ENCODE data around the gene TAL2.

The TAL2 gene

DNA sequence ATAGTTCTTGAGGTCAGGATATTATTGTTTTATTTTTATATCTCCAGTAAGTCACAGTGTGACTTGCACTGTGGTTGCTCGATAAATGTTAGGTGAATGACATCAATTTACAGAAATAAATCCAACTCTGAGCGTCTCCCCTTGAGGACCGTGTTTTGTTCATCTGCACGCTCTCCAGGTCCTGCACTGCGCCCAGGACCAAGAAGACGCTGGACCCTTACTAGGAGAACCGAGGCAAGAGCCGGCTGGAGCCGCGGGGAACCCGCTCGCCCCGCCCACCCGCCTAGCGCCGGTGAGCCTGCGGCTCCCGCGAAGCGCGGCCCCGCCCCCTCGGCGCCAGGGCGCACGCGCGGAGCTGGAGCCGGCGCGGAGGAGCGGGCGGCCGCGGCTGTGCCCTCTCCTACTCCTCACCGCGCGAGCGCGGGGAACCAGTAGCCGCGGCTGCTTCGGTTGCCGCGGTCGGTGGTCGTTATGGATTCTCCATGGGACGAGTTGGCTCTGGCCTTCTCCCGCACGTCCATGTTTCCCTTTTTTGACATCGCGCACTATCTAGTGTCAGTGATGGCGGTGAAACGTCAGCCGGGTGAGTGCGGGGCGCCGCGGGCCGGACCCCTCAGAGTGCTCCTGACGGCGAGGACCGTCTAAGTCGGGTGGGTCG is 32.1 kb downstream of the TAL2 start, which contains the start of gene TMEM38B:
TSS of gene TMEM38B (plus strand) at position 352 of the 658 bp plus-strand sequence. CDS start at position 472, 120 bp downstream.
- H3K4me3 ChIP-seq (replicated peaks; ENCODE audit: low read depth, low read length): peak within 1 kb of the TSS; percentile 74
- TF ChIP-seq, protein P1, sequence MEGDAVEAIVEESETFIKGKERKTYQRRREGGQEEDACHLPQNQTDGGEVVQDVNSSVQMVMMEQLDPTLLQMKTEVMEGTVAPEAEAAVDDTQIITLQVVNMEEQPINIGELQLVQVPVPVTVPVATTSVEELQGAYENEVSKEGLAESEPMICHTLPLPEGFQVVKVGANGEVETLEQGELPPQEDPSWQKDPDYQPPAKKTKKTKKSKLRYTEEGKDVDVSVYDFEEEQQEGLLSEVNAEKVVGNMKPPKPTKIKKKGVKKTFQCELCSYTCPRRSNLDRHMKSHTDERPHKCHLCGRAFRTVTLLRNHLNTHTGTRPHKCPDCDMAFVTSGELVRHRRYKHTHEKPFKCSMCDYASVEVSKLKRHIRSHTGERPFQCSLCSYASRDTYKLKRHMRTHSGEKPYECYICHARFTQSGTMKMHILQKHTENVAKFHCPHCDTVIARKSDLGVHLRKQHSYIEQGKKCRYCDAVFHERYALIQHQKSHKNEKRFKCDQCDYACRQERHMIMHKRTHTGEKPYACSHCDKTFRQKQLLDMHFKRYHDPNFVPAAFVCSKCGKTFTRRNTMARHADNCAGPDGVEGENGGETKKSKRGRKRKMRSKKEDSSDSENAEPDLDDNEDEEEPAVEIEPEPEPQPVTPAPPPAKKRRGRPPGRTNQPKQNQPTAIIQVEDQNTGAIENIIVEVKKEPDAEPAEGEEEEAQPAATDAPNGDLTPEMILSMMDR (IDR thresholded peaks at IDR 0.05; ENCODE audit: low read length, missing control alignments): no peak
- DNase-seq (ENCODE audit: low read depth): peak; percentile 73

DNA sequence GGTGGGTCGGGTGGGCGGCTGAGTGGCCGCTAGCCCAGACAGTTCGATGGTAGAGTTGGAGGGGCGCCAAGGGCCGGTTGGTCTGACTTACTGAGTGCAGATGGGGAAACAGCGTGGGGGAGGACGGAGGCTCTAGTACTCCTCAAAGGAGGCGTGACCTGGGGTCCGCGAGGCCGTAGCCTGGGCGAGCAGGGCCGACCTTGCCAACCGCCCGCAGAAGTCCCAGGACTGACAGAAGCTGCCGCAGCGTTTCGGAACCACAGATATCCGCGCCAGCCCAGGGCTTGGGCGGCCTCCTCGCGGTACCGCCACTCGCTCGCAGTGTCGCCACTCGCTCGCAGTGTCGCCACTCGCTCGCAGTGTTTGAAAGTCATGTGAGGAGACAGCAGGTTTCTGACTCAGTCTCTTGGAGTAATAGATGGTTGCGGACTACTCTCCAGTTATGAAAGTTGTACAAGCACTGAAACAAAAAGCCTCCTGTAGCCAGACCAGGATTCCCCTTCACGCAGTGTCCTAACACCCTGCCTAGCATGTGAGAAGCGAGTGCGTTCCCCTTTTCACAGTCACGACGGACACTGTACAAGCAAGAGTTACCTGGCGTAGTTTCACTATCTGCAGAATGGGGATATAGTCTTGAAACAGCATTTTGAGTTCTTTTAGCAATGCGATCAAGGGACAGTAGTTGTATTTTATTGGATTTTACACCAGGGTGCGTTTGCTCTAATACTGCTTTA is 32.8 kb downstream of the TAL2 start:
- TF ChIP-seq, protein P1 (IDR thresholded peaks at IDR 0.05; ENCODE audit: low read length, missing control alignments): no peak
- H3K4me3 ChIP-seq (replicated peaks; ENCODE audit: low read depth, low read length): peak overlapping the region; percentile 74
- DNase-seq (ENCODE audit: low read depth): peak; percentile 62

DNA sequence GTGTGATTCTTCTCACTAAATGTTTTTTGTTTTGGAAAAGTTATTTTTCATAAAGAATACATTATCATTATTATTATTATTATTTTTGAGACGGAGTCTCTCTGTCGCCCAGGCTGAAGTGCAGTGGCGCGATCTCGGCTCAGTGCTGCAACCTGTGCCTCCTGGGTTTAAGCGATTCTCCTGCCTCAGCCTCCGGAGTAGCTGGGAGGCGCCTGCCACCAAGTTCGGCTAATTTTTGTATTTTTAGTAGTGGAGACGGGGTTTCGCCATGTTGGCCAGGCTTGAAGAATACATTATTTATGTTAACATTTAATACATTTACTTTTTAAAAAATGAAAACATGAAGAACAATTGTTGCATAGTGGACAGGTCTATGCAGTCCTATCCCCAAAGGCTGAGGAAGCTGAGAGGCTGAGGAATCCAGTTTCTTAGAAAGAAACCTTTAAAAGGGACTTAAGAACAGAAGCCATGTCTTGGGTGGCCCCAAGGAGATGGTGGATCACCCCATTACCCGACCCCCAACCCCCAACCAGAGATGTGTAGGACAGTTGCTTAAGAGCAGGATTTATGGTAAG is 34.0 kb downstream of the TAL2 start:
- TF ChIP-seq, protein P1 (IDR thresholded peaks at IDR 0.05; ENCODE audit: low read length, missing control alignments): no peak
- H3K4me3 ChIP-seq (replicated peaks; ENCODE audit: low read depth, low read length): no peak overlapping the region
- DNase-seq (ENCODE audit: low read depth): no peak

DNA sequence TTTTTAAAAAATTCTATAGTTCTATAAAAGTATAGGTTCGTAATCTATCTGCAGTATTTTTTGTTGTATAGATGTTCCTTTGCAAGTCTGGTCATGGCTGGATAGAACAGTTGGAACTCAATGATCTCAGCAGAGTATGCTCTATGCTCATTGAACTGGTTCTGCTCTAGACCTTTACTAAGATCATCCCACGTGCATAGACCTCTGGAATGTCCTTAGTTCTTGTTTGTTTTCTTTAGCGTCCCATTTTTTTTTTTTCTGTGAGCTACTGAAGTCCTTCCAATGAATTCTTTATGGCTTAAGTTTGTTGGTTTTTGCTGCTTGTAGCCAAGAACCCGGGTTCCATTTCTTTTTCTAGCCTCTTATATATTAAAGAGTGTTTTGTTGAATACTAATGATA is 35.6 kb downstream of the TAL2 start:
- peak; percentile 16 for DNase-seq (ENCODE audit: low read depth)
- no peak overlapping the region for H3K4me3 ChIP-seq (replicated peaks; ENCODE audit: low read depth, low read length)
- TF ChIP-seq, protein P1 (IDR thresholded peaks at IDR 0.05; ENCODE audit: low read length, missing control alignments): no peak

DNA sequence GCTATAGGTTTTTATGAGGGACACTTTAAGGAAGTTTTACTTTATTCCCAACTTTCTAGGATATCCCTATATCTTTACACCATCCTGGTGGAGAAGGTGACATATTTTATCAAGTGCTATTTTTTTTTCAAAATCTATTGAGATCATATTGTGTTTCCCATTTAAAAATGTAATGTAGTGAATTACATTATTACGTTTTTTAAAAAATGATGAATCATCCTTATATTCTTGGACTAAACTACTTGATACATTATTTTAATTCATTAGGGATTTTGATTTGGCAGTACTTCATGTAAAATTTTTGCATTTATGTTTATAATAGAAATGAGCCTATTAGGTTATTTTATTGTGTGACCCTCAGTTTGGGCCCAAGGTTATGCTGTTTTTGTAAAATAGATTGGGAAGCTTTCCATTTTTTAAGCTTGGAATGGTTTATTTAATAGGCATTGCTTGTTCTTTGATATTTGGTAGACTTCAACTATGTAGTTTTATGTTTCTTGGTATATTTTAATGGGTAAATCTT is 36.2 kb downstream of the TAL2 start:
- H3K4me3 ChIP-seq (replicated peaks; ENCODE audit: low read depth, low read length): no peak overlapping the region
- TF ChIP-seq, protein P1 (IDR thresholded peaks at IDR 0.05; ENCODE audit: low read length, missing control alignments): no peak
- no peak for DNase-seq (ENCODE audit: low read depth)

DNA sequence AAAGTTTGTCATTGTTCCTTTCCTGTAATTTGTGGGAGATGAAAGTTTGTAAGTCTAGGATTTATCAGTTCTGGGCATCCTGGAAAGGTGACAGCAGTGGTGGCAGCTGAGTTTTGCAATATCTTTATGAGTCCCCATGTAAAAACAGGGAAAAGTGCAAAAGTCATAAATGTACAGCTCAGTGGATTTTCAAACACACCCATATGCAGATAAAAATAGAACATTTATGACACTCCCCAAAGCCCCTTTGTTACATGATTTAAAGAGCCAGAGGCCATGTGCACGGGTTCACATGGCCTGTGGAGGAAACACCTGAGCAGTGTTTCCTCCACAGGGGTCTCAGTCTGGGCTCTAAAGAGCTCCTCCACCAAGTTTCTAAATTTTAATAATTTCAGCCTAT is 38.4 kb downstream of the TAL2 start:
- TF ChIP-seq, protein P1 (IDR thresholded peaks at IDR 0.05; ENCODE audit: low read length, missing control alignments): no peak
- no peak overlapping the region for H3K4me3 ChIP-seq (replicated peaks; ENCODE audit: low read depth, low read length)
- no peak for DNase-seq (ENCODE audit: low read depth)
